K562 (cell line): ENCODE results near the gene PPP1R15A. TPM values are rescaled to one million over a fixed set of nuclear protein-coding genes. Genes with fewer than 3 reads are reported as not detected.

Source experiments
- CBX3 ChIP-seq, 2 experiments: IDR thresholded peaks; 1 replicate in 1 of 2; 2 replicates in 1 of 2; pipeline ENCODE4 v1.6.1; 2012; ENCODE audit warnings: inconsistent platforms in 2 of 2, low read length in 2 of 2, borderline replicate concordance in 1 of 2, control low read depth in 1 of 2
- CREB1 ChIP-seq, 2 experiments: sonication (generic) in 1 of 2; formaldehyde crosslinking in 1 of 2; IDR thresholded peaks; 2 replicates each; pipeline versions ENCODE4 v1.6.1 to v1.8.0; 2012 to 2022; ENCODE audit warnings: inconsistent platforms in 1 of 2, mild to moderate bottlenecking in 1 of 2, missing genetic modification reagents in 1 of 2, moderate library complexity in 1 of 2
- DPF2 ChIP-seq: fragments of 450-650 bp; IDR thresholded peaks from 2 replicates; pipeline ENCODE4 v1.6.1; 2016
- E2F4 ChIP-seq: sonication (generic); formaldehyde crosslinking; IDR thresholded peaks from 2 replicates; pipeline ENCODE4 v1.8.0; 2022; ENCODE audit warnings: mild to moderate bottlenecking, low read depth, missing genetic modification reagents
- FOS ChIP-seq: IDR thresholded peaks from 3 replicates; pipeline ENCODE4 v1.6.1; 2011; ENCODE audit not compliant: insufficient read length; ENCODE audit errors: extremely low read depth
- ID3 ChIP-seq, 2 experiments: fragments of 250-450 bp in 1 of 2; fragments of 450-650 bp in 1 of 2; sonication (Bioruptor Pico) in 1 of 2; IDR thresholded peaks; 2 replicates each; pipeline versions ENCODE4 v1.6.1 to v1.8.0; 2016 to 2021; ENCODE audit warnings: mild to moderate bottlenecking in 2 of 2, moderate library complexity in 2 of 2, missing compliant biosample characterization in 1 of 2, missing genetic modification characterization in 1 of 2
- IRF9 ChIP-seq: fragments of 450-650 bp; IDR thresholded peaks from 2 replicates; pipeline ENCODE4 v1.6.1; 2016; ENCODE audit warnings: missing biosample characterization, missing genetic modification characterization
- KLF16 ChIP-seq: IDR thresholded peaks from 2 replicates; pipeline ENCODE4 v1.6.1; 2016; ENCODE audit warnings: antibody characterized with exemption
- L3MBTL2 ChIP-seq: fragments of 450-650 bp; IDR thresholded peaks from 2 replicates; pipeline ENCODE4 v1.6.1; 2016; ENCODE audit warnings: mild to moderate bottlenecking, moderate library complexity
- NCOR1 ChIP-seq: fragments of 450-650 bp; IDR thresholded peaks from 2 replicates; pipeline ENCODE4 v1.6.1; 2016; ENCODE audit warnings: mild to moderate bottlenecking, moderate library complexity
- RAD21 ChIP-seq, 2 experiments: fragments of 250-450 bp in 1 of 2; fragments of 450-650 bp in 1 of 2; sonication (Bioruptor Pico) in 1 of 2; formaldehyde crosslinking in 1 of 2; IDR thresholded peaks in 1 of 2; conservative IDR thresholded peaks in 1 of 2; 2 replicates each; pipeline versions ENCODE4 v1.4.0 to v1.8.0; 2020 to 2022; ENCODE audit warnings: mild to moderate bottlenecking in 2 of 2, moderate library complexity in 1 of 2
- SMARCA5 ChIP-seq: fragments of 450-650 bp; IDR thresholded peaks from 2 replicates; pipeline ENCODE4 v1.6.1; 2016
- SNIP1 ChIP-seq: fragments of 450-650 bp; IDR thresholded peaks from 2 replicates; pipeline ENCODE4 v1.7.1; 2017; ENCODE audit warnings: low read depth, mild to moderate bottlenecking
- TAF1 ChIP-seq: IDR thresholded peaks from 2 replicates; pipeline ENCODE4 v1.6.1; 2011; ENCODE audit warnings: mild to moderate bottlenecking, low read length, moderate library complexity; ENCODE audit not compliant: insufficient read depth, control insufficient read depth, severe bottlenecking; ENCODE audit errors: extremely low read depth
- TEAD4 ChIP-seq, 2 experiments: sonication (generic) in 1 of 2; formaldehyde crosslinking in 1 of 2; IDR thresholded peaks; 2 replicates each; pipeline versions ENCODE4 v1.6.1 to v1.8.0; 2012 to 2022; ENCODE audit warnings: borderline replicate concordance in 1 of 2, inconsistent platforms in 1 of 2, low read length in 1 of 2, mild to moderate bottlenecking in 1 of 2, missing genetic modification reagents in 1 of 2
- XRCC5 ChIP-seq: fragments of 200-400 bp; formaldehyde crosslinking; IDR thresholded peaks from 2 replicates; pipeline ENCODE4 v1.6.1; 2017; ENCODE audit warnings: low read depth, mild to moderate bottlenecking, low read length
- ZNF445 ChIP-seq: fragments of 250-450 bp; sonication (Bioruptor Pico); IDR thresholded peaks from 2 replicates; pipeline ENCODE4 v1.4.0; 2020; ENCODE audit warnings: low read depth, mild to moderate bottlenecking, moderate library complexity
- ZNF589 ChIP-seq: fragments of 200-800 bp; sonication (Bioruptor generic); IDR thresholded peaks from 2 replicates; pipeline ENCODE4 v1.6.1; 2016; ENCODE audit warnings: low read depth, missing genetic modification characterization, missing compliant biosample characterization
- ZNF778 ChIP-seq: fragments of 450-650 bp; formaldehyde crosslinking; IDR thresholded peaks from 2 replicates; pipeline ENCODE4 v1.4.0; 2020; ENCODE audit warnings: mild to moderate bottlenecking, moderate library complexity
- polyA plus RNA-seq, 8 experiments: library from polyadenylated mRNA; depleted of rRNA in 4 of 8; stranded (reverse) in 5 of 8; unstranded in 3 of 8; fragments of >200 nt; fragmentation: Nextera tagmentation in 2 of 8; fragmentation: Illumina TruSeq in 1 of 8; extraction: Ambion mirVana in 2 of 8; extraction: Trizol in 1 of 8; gene quantifications; 2 replicates each; pipeline versions ENCODE4 v1.2.1 to v1.2.3, GENCODE V29; 2011 to 2014; ENCODE audit warnings: inconsistent platforms in 1 of 8, missing spikeins in 1 of 8
- total RNA-seq, 7 experiments: library from RNA; depleted of rRNA in 6 of 7; stranded (reverse); fragments of >200 nt in 6 of 7; fragmentation: Illumina TruSeq in 2 of 7; extraction: Trizol in 2 of 7; gene quantifications; 2 replicates each; pipeline versions ENCODE4 v1.2.1 to v1.2.3, GENCODE V29; 2011 to 2021; ENCODE audit warnings: low replicate concordance in 1 of 7
- TF ChIP-seq, protein P1 (sequence below): sonication (generic); formaldehyde crosslinking; IDR thresholded peaks from 2 replicates; pipeline ENCODE4 v1.9.0; 2022; ENCODE audit warnings: mild to moderate bottlenecking, missing genetic modification reagents

Gene PPP1R15A
- total and polyA plus RNA-seq, 9 of the 15 experiments (the other 6 are each of a cell fraction or from before 2014, with no cell fraction given): 0.42 to 73.7 (median 44.0) TPM

DNA sequence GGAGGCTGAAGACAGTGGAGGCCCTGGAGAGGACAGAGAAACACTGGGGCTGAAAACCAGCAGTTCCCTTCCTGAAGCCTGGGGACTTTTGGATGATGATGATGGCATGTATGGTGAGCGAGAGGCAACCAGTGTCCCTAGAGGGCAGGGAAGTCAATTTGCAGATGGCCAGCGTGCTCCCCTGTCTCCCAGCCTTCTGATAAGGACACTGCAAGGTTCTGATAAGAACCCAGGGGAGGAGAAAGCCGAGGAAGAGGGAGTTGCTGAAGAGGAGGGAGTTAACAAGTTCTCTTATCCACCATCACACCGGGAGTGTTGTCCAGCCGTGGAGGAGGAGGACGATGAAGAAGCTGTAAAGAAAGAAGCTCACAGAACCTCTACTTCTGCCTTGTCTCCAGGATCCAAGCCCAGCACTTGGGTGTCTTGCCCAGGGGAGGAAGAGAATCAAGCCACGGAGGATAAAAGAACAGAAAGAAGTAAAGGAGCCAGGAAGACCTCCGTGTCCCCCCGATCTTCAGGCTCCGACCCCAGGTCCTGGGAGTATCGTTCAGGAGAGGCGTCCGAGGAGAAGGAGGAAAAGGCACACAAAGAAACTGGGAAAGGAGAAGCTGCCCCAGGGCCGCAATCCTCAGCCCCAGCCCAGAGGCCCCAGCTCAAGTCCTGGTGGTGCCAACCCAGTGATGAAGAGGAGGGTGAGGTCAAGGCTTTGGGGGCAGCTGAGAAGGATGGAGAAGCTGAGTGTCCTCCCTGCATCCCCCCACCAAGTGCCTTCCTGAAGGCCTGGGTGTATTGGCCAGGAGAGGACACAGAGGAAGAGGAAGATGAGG, 1.5 kb downstream of the PPP1R15A start (continued):
- TF ChIP-seq RAD21 (CRISPR knock-in tag; conservative IDR thresholded peaks at IDR 0.05 in 1 of 2, IDR thresholded peaks at IDR 0.05 in 1 of 2) (peak; percentile 34 to 47; a peak in 2 of 4 replicates), DPF2 (peak; percentile 99), ZNF778 (CRISPR knock-in tag) (no peak), TAF1 (peak; percentile 72), L3MBTL2 (peak; percentile 53), ZNF589 (CRISPR knock-in tag) (peak; percentile 96), SNIP1 (no peak), CBX3 (IDR thresholded peaks at IDR 0.05; ENCODE audit: borderline replicate concordance in 1 of 2, low read length in 2 of 2) (peak in 1 of 2 experiments; percentile 86; a peak in 1 of 3 replicates), ZNF445 (CRISPR knock-in tag) (no peak), SMARCA5 (no peak), TEAD4 (IDR thresholded peaks at IDR 0.05; ENCODE audit: low read length) (peak; percentile 99), TEAD4 (CRISPR knock-in tag; IDR thresholded peaks at IDR 0.05; ENCODE audit: borderline replicate concordance) (no peak), XRCC5 (0 out of 2 replicates have a peak, but pooled peaks have one; percentile 32), ID3 (CRISPR knock-in tag; IDR thresholded peaks at IDR 0.05) (no peak), ID3 (tag; IDR thresholded peaks at IDR 0.05) (peak; percentile 61; the same call in 1 of the 2 replicates), KLF16 (peak; percentile 99), IRF9 (tag) (no peak), E2F4 (no peak), CREB1 (IDR thresholded peaks at IDR 0.05) (peak; percentile 74), CREB1 (CRISPR knock-in tag; IDR thresholded peaks at IDR 0.05) (no peak), NCOR1 (peak; percentile 100), FOS (no peak)
- TF ChIP-seq, protein P1, sequence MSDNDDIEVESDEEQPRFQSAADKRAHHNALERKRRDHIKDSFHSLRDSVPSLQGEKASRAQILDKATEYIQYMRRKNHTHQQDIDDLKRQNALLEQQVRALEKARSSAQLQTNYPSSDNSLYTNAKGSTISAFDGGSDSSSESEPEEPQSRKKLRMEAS (CRISPR knock-in tag): peak; percentile 90
